ENCODE data around the gene EVL.
"Not testable (repeated sequence)": the region's sequence is repeated elsewhere in the genome, so short reads cannot be mapped to it uniquely, and the experiment has no call there.

EVL gene

GRCh38 chr14:100058777-100059437, 6.3 kb upstream of the EVL start:
- Histone ChIP-seq H3K4me3 (ENCODE audit: insufficient read length, low read depth) (no peak overlapping the region), H3K9ac (ENCODE audit: insufficient read length, low read depth) (no peak overlapping the region), H3K9me3 (ENCODE audit: insufficient read depth, low read length) (no peaks in the 10 kb centered on the region), H3K27me3 (ENCODE audit: insufficient read depth, insufficient read length) (no peaks in the 10 kb centered on the region), H3K36me3 (ENCODE audit: insufficient read depth, insufficient read length, low read length) (no peaks in the 10 kb centered on the region), H3K4me1 (ENCODE audit: insufficient read depth, insufficient read length) (no peaks in the 10 kb centered on the region)
- no peak for DNase-seq (ENCODE audit: low read depth, low spot score)
- TF ChIP-seq SUZ12 (IDR thresholded peaks at IDR 0.05; ENCODE audit: extremely low read depth, insufficient read depth, insufficient read length) = no peak
- no peak for TF ChIP-seq ZNF274 (IDR thresholded peaks at IDR 0.05; ENCODE audit: low read depth, low read length)
- TF ChIP-seq YY1 (IDR thresholded peaks at IDR 0.05; ENCODE audit: insufficient read depth, insufficient read length) = no peak

GRCh38 chr14:100059438-100059781, 5.8 kb upstream of the EVL start:
- no peaks in the 10 kb centered on the region for H3K4me1 ChIP-seq (ENCODE audit: insufficient read depth, insufficient read length)

GRCh38 chr14:100060760-100061159, 4.5 kb upstream of the EVL start:
- Histone ChIP-seq H3K4me3 (ENCODE audit: insufficient read length, low read depth) (no peak overlapping the region), H3K9ac (ENCODE audit: insufficient read length, low read depth) (no peak overlapping the region), H3K27me3 (ENCODE audit: insufficient read depth, insufficient read length) (no peaks in the 10 kb centered on the region), H3K4me1 (ENCODE audit: insufficient read depth, insufficient read length) (no peaks in the 10 kb centered on the region), H3K36me3 (ENCODE audit: insufficient read depth, insufficient read length, low read length) (no peaks in the 10 kb centered on the region), H3K9me3 (ENCODE audit: insufficient read depth, low read length) (no peaks in the 10 kb centered on the region)
- no peak for TF ChIP-seq ZNF274 (IDR thresholded peaks at IDR 0.05; ENCODE audit: low read depth, low read length)
- no peak for TF ChIP-seq YY1 (IDR thresholded peaks at IDR 0.05; ENCODE audit: insufficient read depth, insufficient read length)
- TF ChIP-seq SUZ12 (IDR thresholded peaks at IDR 0.05; ENCODE audit: extremely low read depth, insufficient read depth, insufficient read length) = no peak
- no peak for DNase-seq (ENCODE audit: low read depth, low spot score)

More at GRCh38 chr14:100059438-100059781, 5.8 kb upstream of the EVL start:
- no peaks in the 10 kb centered on the region for H3K27me3 ChIP-seq (ENCODE audit: insufficient read depth, insufficient read length)
- H3K9ac ChIP-seq (ENCODE audit: insufficient read length, low read depth) = no peak overlapping the region
- no peak for TF ChIP-seq SUZ12 (IDR thresholded peaks at IDR 0.05; ENCODE audit: extremely low read depth, insufficient read depth, insufficient read length)
- no peak for TF ChIP-seq ZNF274 (IDR thresholded peaks at IDR 0.05; ENCODE audit: low read depth, low read length)
- H3K4me3 ChIP-seq (ENCODE audit: insufficient read length, low read depth) = no peak overlapping the region
- H3K9me3 ChIP-seq (ENCODE audit: insufficient read depth, low read length) = no peaks in the 10 kb centered on the region
- DNase-seq (ENCODE audit: low read depth, low spot score) = no peak
- no peaks in the 10 kb centered on the region for H3K36me3 ChIP-seq (ENCODE audit: insufficient read depth, insufficient read length, low read length)

DNA sequence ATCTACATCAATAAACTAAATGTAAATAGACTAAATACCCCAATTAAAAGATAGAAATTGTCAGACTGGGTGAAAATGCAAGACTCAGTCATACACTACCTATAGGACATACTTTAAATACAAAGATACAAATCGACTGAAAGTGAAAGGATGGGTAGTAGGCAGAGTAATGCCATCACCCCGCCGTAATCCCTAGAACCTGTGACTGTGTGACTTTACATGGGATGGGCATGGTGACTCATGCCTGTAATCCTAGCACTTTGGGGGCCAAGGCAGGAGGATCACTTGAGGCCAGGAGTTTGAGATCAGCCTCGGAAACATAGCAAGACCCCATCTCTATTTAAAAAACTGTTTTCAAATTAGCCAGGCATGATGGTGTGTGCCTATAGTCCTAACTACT, 2.6 kb upstream of the EVL start:
- no peaks in the 10 kb centered on the region for H3K36me3 ChIP-seq (ENCODE audit: insufficient read depth, insufficient read length, low read length)
- H3K9me3 ChIP-seq (ENCODE audit: insufficient read depth, low read length) = no peaks in the 10 kb centered on the region
- peaks cover under 1% of the 10 kb centered on the region for H3K4me1 ChIP-seq (ENCODE audit: insufficient read depth, insufficient read length)
- no peak overlapping the region for H3K9ac ChIP-seq (ENCODE audit: insufficient read length, low read depth)
- DNase-seq (ENCODE audit: low read depth, low spot score) = no peak
- TF ChIP-seq SUZ12 (IDR thresholded peaks at IDR 0.05; ENCODE audit: extremely low read depth, insufficient read depth, insufficient read length) (no peak), YY1 (IDR thresholded peaks at IDR 0.05; ENCODE audit: insufficient read depth, insufficient read length) (no peak), ZNF274 (IDR thresholded peaks at IDR 0.05; ENCODE audit: low read depth, low read length) (no peak)
- H3K4me3 ChIP-seq (ENCODE audit: insufficient read length, low read depth) = no peak overlapping the region
- H3K27me3 ChIP-seq (ENCODE audit: insufficient read depth, insufficient read length) = no peaks in the 10 kb centered on the region

GRCh38 chr14:100063314-100063941, 1.8 kb upstream of the EVL start:
- no peak overlapping the region for H3K4me3 ChIP-seq (ENCODE audit: insufficient read length, low read depth)
- no peaks in the 10 kb centered on the region for H3K27me3 ChIP-seq (ENCODE audit: insufficient read depth, insufficient read length)
- H3K9me3 ChIP-seq (ENCODE audit: insufficient read depth, low read length) = no peaks in the 10 kb centered on the region
- H3K4me1 ChIP-seq (ENCODE audit: insufficient read depth, insufficient read length) = peaks cover 4% of the 10 kb centered on the region
- no peak overlapping the region for H3K9ac ChIP-seq (ENCODE audit: insufficient read length, low read depth)
- DNase-seq (ENCODE audit: low read depth, low spot score) = no peak
- no peak for TF ChIP-seq SUZ12 (IDR thresholded peaks at IDR 0.05; ENCODE audit: extremely low read depth, insufficient read depth, insufficient read length)
- TF ChIP-seq YY1 (IDR thresholded peaks at IDR 0.05; ENCODE audit: insufficient read depth, insufficient read length) = no peak
- TF ChIP-seq ZNF274 (IDR thresholded peaks at IDR 0.05; ENCODE audit: low read depth, low read length) = no peak
- no peaks in the 10 kb centered on the region for H3K36me3 ChIP-seq (ENCODE audit: insufficient read depth, insufficient read length, low read length)

- DNase-seq (ENCODE audit: low read depth, low spot score); H3K4me1 ChIP-seq (ENCODE audit: insufficient read depth, insufficient read length); H3K27me3 ChIP-seq (ENCODE audit: insufficient read depth, insufficient read length); H3K36me3 ChIP-seq (ENCODE audit: insufficient read depth, insufficient read length, low read length); H3K9me3 ChIP-seq (ENCODE audit: insufficient read depth, low read length); H3K9ac ChIP-seq (ENCODE audit: insufficient read length, low read depth); H3K4me3 ChIP-seq (ENCODE audit: insufficient read length, low read depth): not testable (repeated sequence)
Measured at GRCh38 chr14:100064335-100065092, 708 bp upstream of the EVL start.

DNA sequence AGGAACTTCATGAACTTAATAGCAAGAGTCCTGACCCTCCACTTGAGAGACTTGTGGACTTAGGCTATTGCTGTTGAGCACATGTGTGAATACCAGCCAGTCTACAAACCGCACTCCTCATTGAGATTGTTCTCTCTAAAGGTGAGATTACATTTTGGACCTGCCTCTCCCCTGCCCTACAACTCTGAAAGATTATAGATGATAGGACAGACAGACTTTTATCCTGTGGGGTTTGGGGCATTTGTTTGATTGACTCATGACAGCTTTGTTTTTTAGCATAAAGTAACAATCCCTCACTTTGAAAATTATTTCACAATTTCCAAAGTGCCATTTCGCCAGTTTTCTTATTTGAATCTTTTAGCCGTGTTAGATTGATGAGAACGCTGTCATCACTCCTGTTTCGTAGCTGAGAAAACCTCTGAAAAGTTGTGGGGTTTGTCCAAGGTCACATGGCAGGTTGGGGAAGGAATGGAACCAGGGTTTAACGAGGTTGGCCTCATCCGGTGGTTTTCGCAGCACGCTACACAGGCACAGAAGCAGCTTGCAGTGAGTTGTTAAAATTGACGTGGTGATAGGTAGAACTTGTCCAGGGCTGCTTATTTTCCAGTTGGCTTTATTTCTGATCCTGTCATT, 836 bp downstream of the EVL start:
- Histone ChIP-seq H3K9ac (ENCODE audit: insufficient read length, low read depth) (no peak overlapping the region), H3K4me3 (ENCODE audit: insufficient read length, low read depth) (no peak overlapping the region), H3K9me3 (ENCODE audit: insufficient read depth, low read length) (no peaks in the 10 kb centered on the region), H3K36me3 (ENCODE audit: insufficient read depth, insufficient read length, low read length) (no peaks in the 10 kb centered on the region), H3K27me3 (ENCODE audit: insufficient read depth, insufficient read length) (no peaks in the 10 kb centered on the region), H3K4me1 (ENCODE audit: insufficient read depth, insufficient read length) (peaks cover 4% of the 10 kb centered on the region)
- TF ChIP-seq SUZ12 (IDR thresholded peaks at IDR 0.05; ENCODE audit: extremely low read depth, insufficient read depth, insufficient read length) (no peak), YY1 (IDR thresholded peaks at IDR 0.05; ENCODE audit: insufficient read depth, insufficient read length) (no peak), ZNF274 (IDR thresholded peaks at IDR 0.05; ENCODE audit: low read depth, low read length) (no peak)
- DNase-seq (ENCODE audit: low read depth, low spot score) = no peak
